ENCODE results near the gene ARPC2.

DNA sequence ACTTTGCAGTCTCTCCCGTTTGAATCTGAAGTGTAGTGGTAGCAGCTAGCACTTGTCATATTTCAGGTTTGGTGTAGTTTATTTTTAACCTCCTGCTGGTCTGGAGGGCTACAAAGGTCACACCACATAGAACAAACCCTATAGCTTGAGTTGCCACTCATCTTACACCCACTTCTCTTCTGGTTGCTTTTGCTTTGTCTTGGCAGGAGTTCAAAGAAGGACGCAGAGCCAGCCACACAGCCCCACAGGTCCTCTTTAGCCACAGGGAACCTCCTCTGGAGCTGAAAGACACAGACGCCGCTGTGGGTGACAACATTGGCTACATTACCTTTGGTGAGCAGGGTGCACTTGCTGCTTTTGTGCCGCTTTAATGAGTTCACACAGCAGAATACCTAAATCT lies 28.2 kb downstream of the ARPC2 start:
- TF ChIP-seq PKNOX1 (IDR thresholded peaks at IDR 0.05) (no peak), SP1 (IDR thresholded peaks at IDR 0.05) (no peak), NFRKB (IDR thresholded peaks at IDR 0.05) (no peak), CTBP1 (IDR thresholded peaks at IDR 0.05; ENCODE audit: borderline replicate concordance) (no peak), SUZ12 (IDR thresholded peaks at IDR 0.05) (no peak), HDGF (IDR thresholded peaks at IDR 0.05; ENCODE audit: borderline replicate concordance) (no peak), FOXM1 (IDR thresholded peaks at IDR 0.05; ENCODE audit: borderline replicate concordance) (no peak), FOXK2 (IDR thresholded peaks at IDR 0.05) (no peak), BHLHE40 (IDR thresholded peaks at IDR 0.05; ENCODE audit: borderline replicate concordance) (no peak), ELF4 (IDR thresholded peaks at IDR 0.05) (no peak), LEF1 (IDR thresholded peaks at IDR 0.05; ENCODE audit: borderline replicate concordance) (no peak), TARDBP (IDR thresholded peaks at IDR 0.05) (no peak), ARNT (IDR thresholded peaks at IDR 0.05) (no peak)

All from HEK293T (cell line).